CD14-positive monocyte (primary cell): Measurements from ENCODE around the gene PHC2. TPM values are rescaled to one million over a fixed set of nuclear protein-coding genes. Genes with fewer than 3 reads are reported as not detected.

Source experiments
- DNase-seq, 3 donors: peaks; one replicate each; pipeline ENCODE4 v3.0.0-alpha.2; 2011 to 2022
- H2AFZ ChIP-seq: 2 replicates; pipeline ENCODE4 v1.6.0; 2012; ENCODE audit warnings: mild to moderate bottlenecking, low read depth, low read length, inconsistent platforms; ENCODE audit not compliant: insufficient read depth, poor library complexity, severe bottlenecking
- H3K27ac ChIP-seq, 2 donors: 1 replicate in 1 of 2; 2 replicates in 1 of 2; pipeline ENCODE4 v1.5.1; 2012 to 2013; ENCODE audit warnings: low read length in 2 of 2, control low read depth in 1 of 2, inconsistent platforms in 1 of 2, low read depth in 1 of 2, mild to moderate bottlenecking in 1 of 2
- H3K27me3 ChIP-seq, 2 donors: one replicate each; pipeline versions ENCODE4 v1.6.0 to v1.6.1; 2011 to 2013; ENCODE audit warnings: low read length in 2 of 2; ENCODE audit not compliant: control insufficient read depth in 2 of 2, insufficient read depth in 2 of 2
- H3K36me3 ChIP-seq, 2 donors: replicated peaks in 1 of 2; 1 replicate in 1 of 2; 2 replicates in 1 of 2; pipeline versions ENCODE4 v1.5.1 to v1.6.1; 2012 to 2013; ENCODE audit warnings: low read length in 2 of 2, control low read depth in 1 of 2, inconsistent platforms in 1 of 2, mild to moderate bottlenecking in 1 of 2; ENCODE audit not compliant: insufficient read depth in 2 of 2, control insufficient read depth in 1 of 2
- H3K4me1 ChIP-seq, 2 donors: 1 replicate in 1 of 2; 2 replicates in 1 of 2; pipeline versions ENCODE4 v1.5.1 to v1.6.1; 2012 to 2013; ENCODE audit warnings: low read length in 2 of 2, control low read depth in 1 of 2, inconsistent platforms in 1 of 2, mild to moderate bottlenecking in 1 of 2, moderate library complexity in 1 of 2; ENCODE audit not compliant: insufficient read depth in 2 of 2, control insufficient read depth in 1 of 2
- H3K4me2 ChIP-seq: replicated peaks from 2 replicates; pipeline ENCODE3; 2012; ENCODE audit warnings: low read length, moderate library complexity, mild to moderate bottlenecking; ENCODE audit not compliant: poor library complexity, severe bottlenecking; ENCODE audit errors: extremely low read depth
- H3K4me3 ChIP-seq, 3 experiments: fragments of 200-600 bp in 1 of 3; sonication (generic) in 1 of 3; replicated peaks in 1 of 3; 1 replicate in 2 of 3; 2 replicates in 1 of 3; pipeline ENCODE4 v1.5.1; 2011 to 2013; ENCODE audit warnings: low read length in 3 of 3, mild to moderate bottlenecking in 3 of 3, control low read depth in 2 of 3, low read depth in 2 of 3, inconsistent platforms in 1 of 3, moderate library complexity in 1 of 3
- H3K79me2 ChIP-seq: 2 replicates; pipeline ENCODE4 v1.6.0; 2012; ENCODE audit warnings: mild to moderate bottlenecking, control low read depth, inconsistent platforms, low read length, moderate library complexity; ENCODE audit not compliant: insufficient read depth
- H3K9ac ChIP-seq: 2 replicates; pipeline ENCODE4 v1.6.0; 2017; ENCODE audit warnings: low read length, mild to moderate bottlenecking; ENCODE audit not compliant: insufficient read depth, poor library complexity, severe bottlenecking
- H3K9me3 ChIP-seq, 2 donors: replicated peaks in 1 of 2; 1 replicate in 1 of 2; 2 replicates in 1 of 2; pipeline versions ENCODE4 v1.5.1 to v1.6.1; 2012 to 2013; ENCODE audit warnings: low read length in 2 of 2, control low read depth in 1 of 2; ENCODE audit not compliant: control insufficient read depth in 1 of 2, insufficient read depth in 1 of 2
- H4K20me1 ChIP-seq: 2 replicates; pipeline ENCODE4 v1.6.0; 2012; ENCODE audit warnings: mild to moderate bottlenecking, low read length, control low read depth, moderate library complexity; ENCODE audit not compliant: insufficient read depth
- H3K27ac Mint-ChIP-seq, 7 donors: one replicate each; pipeline ENCODE4 v1.8.0; 2020; ENCODE audit warnings: mild to moderate bottlenecking in 7 of 7, mixed read lengths in 7 of 7, moderate library complexity in 6 of 7, inconsistent platforms in 2 of 7
- H3K27me3 Mint-ChIP-seq, 3 donors: one replicate each; pipeline ENCODE4 v1.8.0; 2021 to 2022; ENCODE audit warnings: low read depth in 3 of 3, mild to moderate bottlenecking in 3 of 3, mixed read lengths in 3 of 3, moderate library complexity in 3 of 3, inconsistent platforms in 1 of 3
- H3K36me3 Mint-ChIP-seq, 2 donors: one replicate each; pipeline ENCODE4 v1.8.0; 2020; ENCODE audit warnings: mixed read lengths in 2 of 2, inconsistent platforms in 1 of 2, mild to moderate bottlenecking in 1 of 2
- H3K4me1 Mint-ChIP-seq: one replicate; pipeline ENCODE4 v1.8.0; 2020; ENCODE audit warnings: mild to moderate bottlenecking, mixed read lengths
- H3K4me3 Mint-ChIP-seq, 2 donors: one replicate each; pipeline ENCODE4 v1.8.0; 2020; ENCODE audit warnings: mild to moderate bottlenecking in 2 of 2, mixed read lengths in 2 of 2, moderate library complexity in 1 of 2
- H3K9me3 Mint-ChIP-seq, 7 donors: one replicate each; pipeline ENCODE4 v1.8.0; 2020 to 2022; ENCODE audit warnings: mixed read lengths in 7 of 7, mild to moderate bottlenecking in 6 of 7, moderate library complexity in 6 of 7, inconsistent platforms in 2 of 7
- WGBS: methylation state at CpG from one replicate; pipeline ENCODE4 v1.1.5; 2013; ENCODE audit warnings: missing lambda C conversion rate; ENCODE audit not compliant: insufficient coverage; 5-methylcytosine and 5-hydroxymethylcytosine counted together
- intact Hi-C, 2 donors: fragments of 100-400 bp; cut with micrococcal nuclease; formaldehyde crosslinking; loops; one replicate each; pipeline versions ENCODE4 v1.15.0 to v1.15.1; 2023
- polyA plus RNA-seq, 3 donors: library from polyadenylated mRNA; depleted of rRNA in 1 of 3; unstranded in 2 of 3; stranded (reverse) in 1 of 3; fragments of 300-500 nt in 2 of 3; fragments of >200 nt in 1 of 3; fragmentation: Illumina TruSeq in 2 of 3; gene quantifications; 1 replicate in 2 of 3; 2 replicates in 1 of 3; pipeline ENCODE4 v1.2.3, GENCODE V29; 2012 to 2021
- TF ChIP-seq, protein P1 (sequence below): fragments of 200-600 bp; IDR thresholded peaks from one replicate; pipeline ENCODE4 v1.8.0; 2022; ENCODE audit warnings: antibody characterized with exemption, mild to moderate bottlenecking

Gene PHC2
- polyA plus RNA-seq, 3 donors, result 18.9 to 85.3 (median 53.1) TPM

- 95% methylated on average over 3 of the region's 5 CpGs for WGBS
- H3K9me3 ChIP-seq, result peaks cover 4 to 6% of the 10 kb centered on the region in 2 donors
- TF ChIP-seq, protein P1, sequence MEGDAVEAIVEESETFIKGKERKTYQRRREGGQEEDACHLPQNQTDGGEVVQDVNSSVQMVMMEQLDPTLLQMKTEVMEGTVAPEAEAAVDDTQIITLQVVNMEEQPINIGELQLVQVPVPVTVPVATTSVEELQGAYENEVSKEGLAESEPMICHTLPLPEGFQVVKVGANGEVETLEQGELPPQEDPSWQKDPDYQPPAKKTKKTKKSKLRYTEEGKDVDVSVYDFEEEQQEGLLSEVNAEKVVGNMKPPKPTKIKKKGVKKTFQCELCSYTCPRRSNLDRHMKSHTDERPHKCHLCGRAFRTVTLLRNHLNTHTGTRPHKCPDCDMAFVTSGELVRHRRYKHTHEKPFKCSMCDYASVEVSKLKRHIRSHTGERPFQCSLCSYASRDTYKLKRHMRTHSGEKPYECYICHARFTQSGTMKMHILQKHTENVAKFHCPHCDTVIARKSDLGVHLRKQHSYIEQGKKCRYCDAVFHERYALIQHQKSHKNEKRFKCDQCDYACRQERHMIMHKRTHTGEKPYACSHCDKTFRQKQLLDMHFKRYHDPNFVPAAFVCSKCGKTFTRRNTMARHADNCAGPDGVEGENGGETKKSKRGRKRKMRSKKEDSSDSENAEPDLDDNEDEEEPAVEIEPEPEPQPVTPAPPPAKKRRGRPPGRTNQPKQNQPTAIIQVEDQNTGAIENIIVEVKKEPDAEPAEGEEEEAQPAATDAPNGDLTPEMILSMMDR, result no peak
- no peak for DNase-seq
- no peaks in the 10 kb centered on the region for H4K20me1 ChIP-seq
- H3K36me3 ChIP-seq, result no peaks in the 10 kb centered on the region
- Mint-ChIP-seq H3K4me1 (no peaks in the 10 kb centered on the region), H3K9me3 (peaks cover 3 to 8% (median 6%) of the 10 kb centered on the region in 7 donors), H3K27me3 (no peaks in the 10 kb centered on the region), H3K36me3 (no peaks in the 10 kb centered on the region), H3K4me3 (no peak overlapping the region), H3K27ac (no peak overlapping the region)
- H3K27ac ChIP-seq, result no peak overlapping the region
- no peaks in the 10 kb centered on the region for H3K4me1 ChIP-seq
- no peak overlapping the region for H3K4me3 ChIP-seq
- H3K79me2 ChIP-seq, result no peaks in the 10 kb centered on the region
- H3K27me3 ChIP-seq, result no peaks in the 10 kb centered on the region
- no peak overlapping the region for H3K4me2 ChIP-seq
- intact Hi-C loops, result loop anchor here in 1 of 2 donors (2.0 kb wide), 1 partner anchor 51 kb away; no protein-coding TSS in a partner anchor
- H3K9ac ChIP-seq, result no peak overlapping the region
- no peak overlapping the region for H2AFZ ChIP-seq
Observed at GRCh38 chr1:33410091-33410701, 20.7 kb downstream of the PHC2 start.

DNA sequence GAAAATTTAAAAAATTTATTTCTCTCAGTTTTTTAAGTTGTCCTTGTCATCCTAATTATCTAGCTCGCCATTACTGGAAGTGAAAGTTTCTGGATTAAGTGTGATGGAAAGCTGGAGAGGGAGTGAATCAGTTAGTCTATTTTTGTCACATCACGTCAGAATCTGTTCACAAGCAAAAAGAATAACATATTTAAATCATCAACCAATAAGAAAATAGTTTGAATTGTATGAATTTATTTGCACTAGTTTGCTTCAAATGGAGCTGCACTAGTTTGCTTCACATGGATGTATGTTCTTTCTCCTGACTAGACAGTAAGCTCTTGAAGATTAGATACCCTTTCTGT lies 22.8 kb downstream of the PHC2 start:
- no peak overlapping the region for H3K4me3 Mint-ChIP-seq
- TF ChIP-seq, protein P1, result no peak
- DNase-seq, result no peak

More for the DNA sequence above, 22.8 kb downstream of the PHC2 start:
- H3K27me3 ChIP-seq, result no peaks in the 10 kb centered on the region
- Mint-ChIP-seq H3K4me1 (no peaks in the 10 kb centered on the region), H3K27ac (no peak overlapping the region), H3K36me3 (no peaks in the 10 kb centered on the region), H3K27me3 (no peaks in the 10 kb centered on the region), H3K9me3 (no peaks in the 10 kb centered on the region)
- no peak overlapping the region for H3K9ac ChIP-seq
- WGBS, result no CpG with 5 or more reads among the region's 2 CpGs
- no peak overlapping the region for H3K4me2 ChIP-seq
- no peaks in the 10 kb centered on the region for H3K36me3 ChIP-seq
- no peaks in the 10 kb centered on the region for H4K20me1 ChIP-seq
- no peak overlapping the region for H2AFZ ChIP-seq
- no peaks in the 10 kb centered on the region for H3K9me3 ChIP-seq
- no peak overlapping the region for H3K4me3 ChIP-seq
- H3K79me2 ChIP-seq, result no peaks in the 10 kb centered on the region
- no peak overlapping the region for H3K27ac ChIP-seq
- intact Hi-C loops, result no loop called here
- no peaks in the 10 kb centered on the region for H3K4me1 ChIP-seq
